ENCODE measurements around the gene PLPPR2. TPM values are rescaled to one million over a fixed set of nuclear protein-coding genes. Genes with fewer than 3 reads are reported as not detected.

PLPPR2 gene
- total RNA-seq, 1 donor from 2014 or later = 26.5 TPM

Other genes starting within 250 kb of the PLPPR2 start
- gene SPC24, start 199.7 kb upstream of the PLPPR2 start, total RNA-seq = 1.1 TPM
- 268 TPM for gene KANK2, start 157.9 kb upstream of the PLPPR2 start, total RNA-seq
- gene ANGPTL8, start 115.8 kb upstream of the PLPPR2 start, total RNA-seq = not detected
- gene DOCK6, start 92.9 kb upstream of the PLPPR2 start, total RNA-seq = 138 TPM
- gene TSPAN16, start 59.3 kb upstream of the PLPPR2 start, total RNA-seq = not detected
- gene RAB3D, start 15.8 kb upstream of the PLPPR2 start, total RNA-seq = 52.7 TPM
- gene TMEM205, start 9.2 kb upstream of the PLPPR2 start, total RNA-seq = 74.6 TPM
- gene CCDC159, start 8.9 kb upstream of the PLPPR2 start, total RNA-seq = 39.4 TPM
- gene SWSAP1, start 19.2 kb downstream of the PLPPR2 start, total RNA-seq = 3.2 TPM
- 20.4 TPM for gene EPOR, start 28.9 kb downstream of the PLPPR2 start, total RNA-seq
- gene RGL3, start 63.9 kb downstream of the PLPPR2 start, total RNA-seq = 54.6 TPM
- gene ODAD3, start 79.7 kb downstream of the PLPPR2 start, total RNA-seq = 0.49 TPM
- gene PRKCSH, start 80.2 kb downstream of the PLPPR2 start, total RNA-seq = 293 TPM
- not detected for gene ELAVL3, start 125.6 kb downstream of the PLPPR2 start, total RNA-seq
- 10.7 TPM for gene ZNF653, start 150.4 kb downstream of the PLPPR2 start, total RNA-seq
- gene ECSIT, start 173.7 kb downstream of the PLPPR2 start, total RNA-seq = 44.8 TPM
- gene CNN1, start 183.4 kb downstream of the PLPPR2 start, total RNA-seq = 27.3 TPM
- 44.3 TPM for gene ELOF1, start 203.8 kb downstream of the PLPPR2 start, total RNA-seq
- 429 TPM for gene ACP5, start 222.2 kb downstream of the PLPPR2 start, total RNA-seq
- 11.6 TPM for gene ZNF627, start 242.1 kb downstream of the PLPPR2 start, total RNA-seq